Measurements from ENCODE around the gene TMEM116. TPM values are rescaled to one million over a fixed set of nuclear protein-coding genes. Genes with fewer than 3 reads are reported as not detected.

Gene TMEM116
- total and polyA plus RNA-seq, 10 of the 15 experiments (the other 5 are each of a cell fraction or from before 2014, with no cell fraction given): 6.0 to 25.7 (median 8.5) TPM

DNA sequence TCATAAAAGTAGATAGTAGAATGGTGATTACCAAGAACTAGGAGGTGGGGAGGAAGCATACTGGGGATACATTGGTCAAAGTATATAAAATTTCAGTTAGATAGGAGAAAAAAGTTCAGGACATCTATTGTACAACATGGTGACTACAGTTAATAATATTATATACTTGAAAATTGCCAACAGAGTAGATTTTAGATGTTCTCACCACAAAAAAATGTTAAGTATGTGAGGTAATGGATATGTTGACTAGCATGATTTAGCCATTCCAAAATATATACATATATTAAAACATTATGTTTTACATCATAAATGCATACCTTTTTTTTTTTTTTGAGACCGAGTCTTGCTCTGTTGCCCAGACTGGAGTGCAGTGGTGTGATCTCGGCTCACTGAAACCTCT, 31.0 kb downstream of the TMEM116 start (continued):
- TF ChIP-seq, protein P1, sequence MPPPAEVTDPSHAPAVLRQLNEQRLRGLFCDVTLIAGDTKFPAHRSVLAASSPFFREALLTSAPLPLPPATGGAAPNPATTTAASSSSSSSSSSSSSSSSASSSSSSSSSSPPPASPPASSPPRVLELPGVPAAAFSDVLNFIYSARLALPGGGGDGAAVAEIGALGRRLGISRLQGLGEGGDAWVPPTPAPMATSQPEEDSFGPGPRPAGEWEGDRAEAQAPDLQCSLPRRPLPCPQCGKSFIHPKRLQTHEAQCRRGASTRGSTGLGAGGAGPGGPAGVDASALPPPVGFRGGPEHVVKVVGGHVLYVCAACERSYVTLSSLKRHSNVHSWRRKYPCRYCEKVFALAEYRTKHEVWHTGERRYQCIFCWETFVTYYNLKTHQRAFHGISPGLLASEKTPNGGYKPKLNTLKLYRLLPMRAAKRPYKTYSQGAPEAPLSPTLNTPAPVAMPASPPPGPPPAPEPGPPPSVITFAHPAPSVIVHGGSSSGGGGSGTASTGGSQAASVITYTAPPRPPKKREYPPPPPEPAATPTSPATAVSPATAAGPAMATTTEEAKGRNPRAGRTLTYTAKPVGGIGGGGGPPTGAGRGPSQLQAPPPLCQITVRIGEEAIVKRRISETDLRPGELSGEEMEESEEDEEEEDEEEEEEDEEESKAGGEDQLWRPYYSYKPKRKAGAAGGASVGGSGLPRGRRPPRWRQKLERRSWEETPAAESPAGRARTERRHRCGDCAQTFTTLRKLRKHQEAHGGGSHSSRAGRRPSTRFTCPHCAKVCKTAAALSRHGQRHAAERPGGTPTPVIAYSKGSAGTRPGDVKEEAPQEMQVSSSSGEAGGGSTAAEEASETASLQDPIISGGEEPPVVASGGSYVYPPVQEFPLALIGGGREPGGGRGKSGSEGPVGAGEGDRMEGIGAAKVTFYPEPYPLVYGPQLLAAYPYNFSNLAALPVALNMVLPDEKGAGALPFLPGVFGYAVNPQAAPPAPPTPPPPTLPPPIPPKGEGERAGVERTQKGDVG (CRISPR knock-in tag; IDR thresholded peaks at IDR 0.05): no peak
- TF ChIP-seq CHD1 (IDR thresholded peaks at IDR 0.05; ENCODE audit: low read depth, low read length): no peak
- TF ChIP-seq, protein P2, sequence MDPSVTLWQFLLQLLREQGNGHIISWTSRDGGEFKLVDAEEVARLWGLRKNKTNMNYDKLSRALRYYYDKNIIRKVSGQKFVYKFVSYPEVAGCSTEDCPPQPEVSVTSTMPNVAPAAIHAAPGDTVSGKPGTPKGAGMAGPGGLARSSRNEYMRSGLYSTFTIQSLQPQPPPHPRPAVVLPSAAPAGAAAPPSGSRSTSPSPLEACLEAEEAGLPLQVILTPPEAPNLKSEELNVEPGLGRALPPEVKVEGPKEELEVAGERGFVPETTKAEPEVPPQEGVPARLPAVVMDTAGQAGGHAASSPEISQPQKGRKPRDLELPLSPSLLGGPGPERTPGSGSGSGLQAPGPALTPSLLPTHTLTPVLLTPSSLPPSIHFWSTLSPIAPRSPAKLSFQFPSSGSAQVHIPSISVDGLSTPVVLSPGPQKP (IDR thresholded peaks at IDR 0.05; ENCODE audit: low read depth, low read length): no peak

DNA sequence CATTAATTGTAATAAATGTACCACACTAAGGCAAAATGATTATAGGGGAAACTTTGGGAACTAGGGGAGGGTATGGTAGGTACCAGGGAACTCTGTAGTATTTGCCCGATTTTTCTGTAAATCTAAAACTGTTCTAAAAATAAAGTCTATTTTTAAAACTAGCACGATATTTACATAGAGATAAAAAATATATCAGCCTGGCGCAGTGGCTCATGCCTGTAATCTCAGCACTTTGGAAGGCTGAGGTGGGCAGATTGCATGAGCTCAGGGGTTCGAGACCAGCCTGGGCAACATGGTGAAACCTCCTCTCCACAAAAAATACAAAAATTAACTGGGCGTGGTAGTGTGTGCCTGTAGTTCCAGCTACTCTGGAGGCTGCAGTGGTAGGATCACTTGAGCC, 32.4 kb downstream of the TMEM116 start:
- intact Hi-C loops (cut with micrococcal nuclease; ENCODE audit: unreplicated experiment) (no loop called here), in situ Hi-C loops (cut with MboI) (no loop called here)
- SMC1A ChIA-PET (ENCODE audit: uncharacterized antibody, unreplicated experiment): no interaction called here
- Histone ChIP-seq H3K79me2 (ENCODE audit: control insufficient read depth, insufficient read depth, low read length) (no peaks in the 10 kb centered on the region), H3K9me3 (replicated peaks; ENCODE audit: control insufficient read depth, insufficient read depth, low read length) (no peaks in the 10 kb centered on the region), H3K9ac (ENCODE audit: control insufficient read depth, insufficient read depth, low read length) (no peak overlapping the region), H3K4me3 (no peak overlapping the region), H4K20me1 (ENCODE audit: control insufficient read depth, insufficient read depth) (no peaks in the 10 kb centered on the region; the same call in 1 of the 2 replicates), H3K4me1 (ENCODE audit: control insufficient read depth, insufficient read depth, low read length) (no peaks in the 10 kb centered on the region), H2AFZ (ENCODE audit: control insufficient read depth, low read depth, low read length) (no peak overlapping the region), H3K27ac (ENCODE audit: control insufficient read depth, insufficient read depth) (no peak overlapping the region), H3K4me2 (ENCODE audit: control insufficient read depth, insufficient read depth) (no peak overlapping the region), H3K27me3 (replicated peaks in 1 of 2; ENCODE audit: control insufficient read depth in 2 of 2, insufficient read depth in 2 of 2, low read length in 1 of 2) (no peaks in the 10 kb centered on the region), H3K36me3 (ENCODE audit: control insufficient read depth in 2 of 2, insufficient read depth in 2 of 2, low read length in 1 of 2) (no peaks in the 10 kb centered on the region)
- RAD21 ChIA-PET (ENCODE audit: unreplicated experiment): interaction anchor here (1.0 kb wide), 1 partner anchor 35 kb away, joined by 4 read pairs; no protein-coding TSS in a partner anchor
- ATAC-seq (no peak), FAIRE-seq (no peak), DNase-seq (ENCODE audit: low read depth, low spot score) (no peak)
- no TSS peak for BruUV-seq (replicated peaks)
- POLR2A ChIA-PET: no interaction called here
- CTCF ChIA-PET: no interaction called here
- WGBS (ENCODE audit: insufficient coverage, insufficient replicate concordance, low lambda C conversion rate, missing lambda C conversion rate): 58% methylated on average over 5 of the region's 5 CpGs
- TF ChIP-seq NFYB (IDR thresholded peaks at IDR 0.05; ENCODE audit: insufficient read depth, low read depth, low read length): no peak
- no peak for TF ChIP-seq ZNF274 (IDR thresholded peaks at IDR 0.05; ENCODE audit: insufficient read depth, insufficient read length)
- TF ChIP-seq STAT3 (IDR thresholded peaks at IDR 0.05; ENCODE audit: low read depth, low read length): no peak
- TF ChIP-seq, protein P3, sequence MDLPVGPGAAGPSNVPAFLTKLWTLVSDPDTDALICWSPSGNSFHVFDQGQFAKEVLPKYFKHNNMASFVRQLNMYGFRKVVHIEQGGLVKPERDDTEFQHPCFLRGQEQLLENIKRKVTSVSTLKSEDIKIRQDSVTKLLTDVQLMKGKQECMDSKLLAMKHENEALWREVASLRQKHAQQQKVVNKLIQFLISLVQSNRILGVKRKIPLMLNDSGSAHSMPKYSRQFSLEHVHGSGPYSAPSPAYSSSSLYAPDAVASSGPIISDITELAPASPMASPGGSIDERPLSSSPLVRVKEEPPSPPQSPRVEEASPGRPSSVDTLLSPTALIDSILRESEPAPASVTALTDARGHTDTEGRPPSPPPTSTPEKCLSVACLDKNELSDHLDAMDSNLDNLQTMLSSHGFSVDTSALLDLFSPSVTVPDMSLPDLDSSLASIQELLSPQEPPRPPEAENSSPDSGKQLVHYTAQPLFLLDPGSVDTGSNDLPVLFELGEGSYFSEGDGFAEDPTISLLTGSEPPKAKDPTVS (IDR thresholded peaks at IDR 0.05; ENCODE audit: low read depth, low read length): no peak
- TF ChIP-seq HCFC1 (IDR thresholded peaks at IDR 0.05; ENCODE audit: low read length): no peak
- TF ChIP-seq CHD4 (IDR thresholded peaks at IDR 0.05): no peak
- TF ChIP-seq NR2C2 (IDR thresholded peaks at IDR 0.05; ENCODE audit: borderline replicate concordance, control insufficient read depth, insufficient read length, low read depth): no peak
- TF ChIP-seq, protein P4, sequence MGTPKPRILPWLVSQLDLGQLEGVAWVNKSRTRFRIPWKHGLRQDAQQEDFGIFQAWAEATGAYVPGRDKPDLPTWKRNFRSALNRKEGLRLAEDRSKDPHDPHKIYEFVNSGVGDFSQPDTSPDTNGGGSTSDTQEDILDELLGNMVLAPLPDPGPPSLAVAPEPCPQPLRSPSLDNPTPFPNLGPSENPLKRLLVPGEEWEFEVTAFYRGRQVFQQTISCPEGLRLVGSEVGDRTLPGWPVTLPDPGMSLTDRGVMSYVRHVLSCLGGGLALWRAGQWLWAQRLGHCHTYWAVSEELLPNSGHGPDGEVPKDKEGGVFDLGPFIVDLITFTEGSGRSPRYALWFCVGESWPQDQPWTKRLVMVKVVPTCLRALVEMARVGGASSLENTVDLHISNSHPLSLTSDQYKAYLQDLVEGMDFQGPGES (IDR thresholded peaks at IDR 0.05): no peak
- TF ChIP-seq, protein P5, sequence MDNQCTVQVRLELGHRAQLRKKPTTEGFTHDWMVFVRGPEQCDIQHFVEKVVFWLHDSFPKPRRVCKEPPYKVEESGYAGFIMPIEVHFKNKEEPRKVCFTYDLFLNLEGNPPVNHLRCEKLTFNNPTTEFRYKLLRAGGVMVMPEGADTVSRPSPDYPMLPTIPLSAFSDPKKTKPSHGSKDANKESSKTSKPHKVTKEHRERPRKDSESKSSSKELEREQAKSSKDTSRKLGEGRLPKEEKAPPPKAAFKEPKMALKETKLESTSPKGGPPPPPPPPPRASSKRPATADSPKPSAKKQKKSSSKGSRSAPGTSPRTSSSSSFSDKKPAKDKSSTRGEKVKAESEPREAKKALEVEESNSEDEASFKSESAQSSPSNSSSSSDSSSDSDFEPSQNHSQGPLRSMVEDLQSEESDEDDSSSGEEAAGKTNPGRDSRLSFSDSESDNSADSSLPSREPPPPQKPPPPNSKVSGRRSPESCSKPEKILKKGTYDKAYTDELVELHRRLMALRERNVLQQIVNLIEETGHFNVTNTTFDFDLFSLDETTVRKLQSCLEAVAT (IDR thresholded peaks at IDR 0.05): no peak
- TF ChIP-seq EED (IDR thresholded peaks at IDR 0.05; ENCODE audit: low read depth): no peak
- no peak for TF ChIP-seq BACH1 (IDR thresholded peaks at IDR 0.05; ENCODE audit: borderline replicate concordance)
- TF ChIP-seq NR2F1 (conservative IDR thresholded peaks at IDR 0.05): no peak
- no peak for TF ChIP-seq STAT1 (conservative IDR thresholded peaks at IDR 0.05)

All from GM12878 (cell line).